Putamen (tissue), 1 donor: Measurements from ENCODE around the gene CRTC3.
"Not testable (repeated sequence)": the region's sequence is repeated elsewhere in the genome, so short reads cannot be mapped to it uniquely, and the experiment has no call there.

ENCODE experiments used
- DNase-seq: peaks from one replicate; pipeline ENCODE4 v3.0.0-alpha.2; 2016; ENCODE audit warnings: low spot score

Gene CRTC3

GRCh38 chr15:90648137-90649070 is 118.7 kb downstream of the CRTC3 start:
- DNase-seq, result peak; percentile 44

- DNase-seq, result no peak
Observed at GRCh38 chr15:90650117-90650955, 120.6 kb downstream of the CRTC3 start.

GRCh38 chr15:90650956-90651689 is 121.4 kb downstream of the CRTC3 start:
- DNase-seq, result no peak

GRCh38 chr15:90654233-90655136 is 124.8 kb downstream of the CRTC3 start:
- no peak for DNase-seq

- DNase-seq, result not testable (repeated sequence)
Observed at GRCh38 chr15:90657520-90658172, 127.9 kb downstream of the CRTC3 start.

GRCh38 chr15:90659481-90659880 is 129.8 kb downstream of the CRTC3 start:
- no peak for DNase-seq

- DNase-seq, result no peak
Observed at GRCh38 chr15:90660195-90660998, 130.7 kb downstream of the CRTC3 start.

GRCh38 chr15:90660999-90661330 is 131.2 kb downstream of the CRTC3 start:
- DNase-seq, result not testable (repeated sequence)

- not testable (repeated sequence) for DNase-seq
Observed at GRCh38 chr15:90664081-90664461, 134.3 kb downstream of the CRTC3 start.

- DNase-seq, result no peak
Observed at GRCh38 chr15:90664650-90665287, 135.0 kb downstream of the CRTC3 start.

GRCh38 chr15:90665288-90666134 is 135.8 kb downstream of the CRTC3 start:
- DNase-seq, result no peak

GRCh38 chr15:90666135-90666909 is 136.6 kb downstream of the CRTC3 start:
- DNase-seq, result no peak

GRCh38 chr15:90667073-90667754 is 137.5 kb downstream of the CRTC3 start:
- DNase-seq, result no peak

GRCh38 chr15:90667755-90668345 is 138.1 kb downstream of the CRTC3 start:
- DNase-seq, result not testable (repeated sequence)

GRCh38 chr15:90670631-90671030 is 140.9 kb downstream of the CRTC3 start:
- DNase-seq, result not testable (repeated sequence)

GRCh38 chr15:90671216-90671615 is 141.5 kb downstream of the CRTC3 start:
- no peak for DNase-seq

GRCh38 chr15:90673357-90673756 is 143.6 kb downstream of the CRTC3 start:
- not testable (repeated sequence) for DNase-seq
